PFSK-1 (cell line): Measurements from ENCODE around the gene TUBA4A.

Experiments
- FOXP2 ChIP-seq: optimal IDR thresholded peaks from 2 replicates; pipeline ENCODE3; 2011; ENCODE audit warnings: borderline replicate concordance, control low read depth, inconsistent platforms; ENCODE audit not compliant: insufficient read depth; ENCODE audit errors: extremely low read length, extremely low read depth
- POLR2AphosphoS5 ChIP-seq: IDR thresholded peaks from 2 replicates; pipeline ENCODE4 v1.6.1; 2012; ENCODE audit warnings: low read depth, mild to moderate bottlenecking, control low read depth, low read length, moderate library complexity
- SIN3A ChIP-seq: IDR thresholded peaks from 2 replicates; pipeline ENCODE4 v1.6.1; 2012; ENCODE audit warnings: mild to moderate bottlenecking, low read length, moderate library complexity, borderline replicate concordance; ENCODE audit not compliant: insufficient read depth
- TAF1 ChIP-seq: IDR thresholded peaks from 2 replicates; pipeline ENCODE4 v1.6.1; 2012; ENCODE audit warnings: low read length, control low read depth, borderline replicate concordance; ENCODE audit not compliant: insufficient read depth
- TF ChIP-seq, protein P1 (sequence below), 2 experiments: IDR thresholded peaks; 2 replicates each; pipeline versions ENCODE4 v1.6.1 to v1.8.0; 2011 to 2012; ENCODE audit warnings: low read depth in 2 of 2, low read length in 2 of 2, control low read depth in 1 of 2, inconsistent platforms in 1 of 2, mild to moderate bottlenecking in 1 of 2, moderate library complexity in 1 of 2; ENCODE audit not compliant: insufficient read depth in 1 of 2

The TUBA4A gene

DNA sequence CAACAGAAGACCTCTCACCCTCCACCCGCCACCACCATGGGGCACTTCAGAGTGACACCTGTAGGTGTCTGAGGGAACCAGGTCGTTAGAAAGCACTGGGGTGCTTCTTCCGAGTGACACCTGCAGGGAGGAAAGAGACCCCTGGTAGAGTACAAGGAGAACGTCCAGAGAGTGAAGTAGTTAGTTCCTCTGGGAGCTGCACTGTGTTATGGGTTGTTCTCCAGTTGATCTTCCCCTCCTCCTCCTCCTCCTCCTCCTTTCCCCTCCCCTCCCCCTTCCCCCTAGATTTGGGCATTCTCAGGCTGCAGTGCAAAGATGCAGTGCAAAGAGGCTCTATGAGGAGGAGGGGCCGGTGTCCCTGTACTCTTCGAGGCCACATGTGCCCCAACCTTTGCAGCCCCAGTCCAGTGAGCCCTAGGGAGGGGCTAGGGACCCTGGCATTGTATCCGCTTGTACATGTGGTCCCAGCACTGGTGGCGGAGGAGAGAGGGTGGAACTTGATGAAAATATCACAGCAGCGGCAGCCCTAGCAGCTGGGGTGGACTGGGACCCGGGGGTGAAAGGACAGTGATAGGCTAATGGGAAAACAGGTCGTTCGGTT is 26.3 kb upstream of the TUBA4A start:
- TF ChIP-seq, protein P1, sequence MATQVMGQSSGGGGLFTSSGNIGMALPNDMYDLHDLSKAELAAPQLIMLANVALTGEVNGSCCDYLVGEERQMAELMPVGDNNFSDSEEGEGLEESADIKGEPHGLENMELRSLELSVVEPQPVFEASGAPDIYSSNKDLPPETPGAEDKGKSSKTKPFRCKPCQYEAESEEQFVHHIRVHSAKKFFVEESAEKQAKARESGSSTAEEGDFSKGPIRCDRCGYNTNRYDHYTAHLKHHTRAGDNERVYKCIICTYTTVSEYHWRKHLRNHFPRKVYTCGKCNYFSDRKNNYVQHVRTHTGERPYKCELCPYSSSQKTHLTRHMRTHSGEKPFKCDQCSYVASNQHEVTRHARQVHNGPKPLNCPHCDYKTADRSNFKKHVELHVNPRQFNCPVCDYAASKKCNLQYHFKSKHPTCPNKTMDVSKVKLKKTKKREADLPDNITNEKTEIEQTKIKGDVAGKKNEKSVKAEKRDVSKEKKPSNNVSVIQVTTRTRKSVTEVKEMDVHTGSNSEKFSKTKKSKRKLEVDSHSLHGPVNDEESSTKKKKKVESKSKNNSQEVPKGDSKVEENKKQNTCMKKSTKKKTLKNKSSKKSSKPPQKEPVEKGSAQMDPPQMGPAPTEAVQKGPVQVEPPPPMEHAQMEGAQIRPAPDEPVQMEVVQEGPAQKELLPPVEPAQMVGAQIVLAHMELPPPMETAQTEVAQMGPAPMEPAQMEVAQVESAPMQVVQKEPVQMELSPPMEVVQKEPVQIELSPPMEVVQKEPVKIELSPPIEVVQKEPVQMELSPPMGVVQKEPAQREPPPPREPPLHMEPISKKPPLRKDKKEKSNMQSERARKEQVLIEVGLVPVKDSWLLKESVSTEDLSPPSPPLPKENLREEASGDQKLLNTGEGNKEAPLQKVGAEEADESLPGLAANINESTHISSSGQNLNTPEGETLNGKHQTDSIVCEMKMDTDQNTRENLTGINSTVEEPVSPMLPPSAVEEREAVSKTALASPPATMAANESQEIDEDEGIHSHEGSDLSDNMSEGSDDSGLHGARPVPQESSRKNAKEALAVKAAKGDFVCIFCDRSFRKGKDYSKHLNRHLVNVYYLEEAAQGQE (IDR thresholded peaks at IDR 0.05; ENCODE audit: insufficient read depth in 1 of 2, low read depth in 2 of 2, low read length in 2 of 2): no peak
- no peak for TF ChIP-seq POLR2AphosphoS5
- no peak for TF ChIP-seq TAF1
- no peak for TF ChIP-seq FOXP2

DNA sequence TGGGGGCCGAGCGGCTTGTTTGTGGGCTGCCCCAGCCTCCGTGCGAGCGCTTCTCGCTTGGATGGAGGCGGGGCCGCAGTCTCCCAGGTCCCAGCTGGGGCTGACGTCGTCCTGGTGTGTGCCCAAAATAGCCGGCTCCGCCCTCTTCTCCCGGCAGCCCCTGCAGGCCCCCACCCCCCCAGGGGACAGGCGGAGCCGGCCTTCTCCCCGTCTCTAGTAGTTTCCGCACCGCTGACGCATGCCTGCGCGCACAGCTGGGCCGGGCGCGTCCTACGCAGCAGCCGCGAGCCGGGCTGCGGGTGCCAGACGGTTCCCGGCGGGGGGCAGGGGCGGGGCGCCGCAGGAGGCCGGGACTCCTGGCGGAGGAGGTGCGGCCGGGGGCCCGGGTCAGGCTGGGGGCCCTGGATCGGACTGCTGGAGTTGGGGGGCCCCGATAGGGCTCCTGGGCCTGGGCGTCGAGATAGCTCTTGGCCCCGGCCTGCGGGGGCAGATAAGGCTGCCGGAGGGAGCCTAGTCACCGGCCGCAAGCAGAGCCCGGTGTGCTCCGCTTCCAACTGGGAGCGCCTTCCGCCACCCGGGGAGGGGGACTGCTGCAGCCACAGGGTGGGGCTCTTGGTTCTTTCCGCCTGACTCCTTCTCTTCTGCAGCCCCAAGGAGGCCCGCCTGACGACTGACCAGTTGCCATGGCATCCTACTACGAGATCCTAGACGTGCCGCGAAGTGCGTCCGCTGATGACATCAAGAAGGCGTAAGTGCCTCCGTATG is 25.6 kb upstream of the TUBA4A start, which contains the start of gene DNAJB2:
DNAJB2 (plus strand) TSS at position 216 of the 765 bp plus-strand sequence; CDS start at position 684, 468 bp downstream.
- TF ChIP-seq TAF1 (no peak), SIN3A (peak; percentile 81; the same call in 1 of the 2 replicates), POLR2AphosphoS5 (peak; percentile 73; the same call in 1 of the 2 replicates), FOXP2 (peak; percentile 73)
- TF ChIP-seq, protein P1 (IDR thresholded peaks at IDR 0.05; ENCODE audit: insufficient read depth in 1 of 2, low read depth in 2 of 2, low read length in 2 of 2): no peak; a peak in 1 of 4 replicates

DNA sequence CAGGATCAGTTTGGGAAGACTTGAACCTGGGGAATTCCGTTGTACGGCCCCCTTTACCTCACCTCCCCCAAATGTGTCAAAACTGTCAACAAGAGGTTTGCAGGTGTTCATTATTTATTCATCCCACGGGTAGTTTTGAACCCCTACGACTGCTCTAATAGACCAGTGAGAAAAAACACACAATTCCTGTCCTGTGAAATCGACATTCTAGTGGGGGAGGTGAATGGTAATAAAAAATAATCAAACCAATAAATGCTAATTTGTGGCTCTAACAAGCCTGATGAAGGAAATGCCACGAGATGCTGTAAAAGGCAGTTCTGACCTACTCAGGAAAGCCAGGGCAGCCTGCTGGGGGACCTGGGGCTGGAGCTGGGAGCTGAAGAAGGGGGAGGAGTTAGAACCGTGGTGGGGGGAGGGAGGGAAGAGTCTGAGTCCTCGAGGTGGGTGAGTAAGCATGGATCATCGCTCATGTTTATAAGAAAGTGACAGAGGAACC is 25.0 kb upstream of the TUBA4A start:
- TF ChIP-seq POLR2AphosphoS5: no peak; the same call in 1 of the 2 replicates
- TF ChIP-seq SIN3A: no peak
- TF ChIP-seq, protein P1 (IDR thresholded peaks at IDR 0.05; ENCODE audit: insufficient read depth in 1 of 2, low read depth in 2 of 2, low read length in 2 of 2): no peak
- no peak for TF ChIP-seq FOXP2
- no peak for TF ChIP-seq TAF1

DNA sequence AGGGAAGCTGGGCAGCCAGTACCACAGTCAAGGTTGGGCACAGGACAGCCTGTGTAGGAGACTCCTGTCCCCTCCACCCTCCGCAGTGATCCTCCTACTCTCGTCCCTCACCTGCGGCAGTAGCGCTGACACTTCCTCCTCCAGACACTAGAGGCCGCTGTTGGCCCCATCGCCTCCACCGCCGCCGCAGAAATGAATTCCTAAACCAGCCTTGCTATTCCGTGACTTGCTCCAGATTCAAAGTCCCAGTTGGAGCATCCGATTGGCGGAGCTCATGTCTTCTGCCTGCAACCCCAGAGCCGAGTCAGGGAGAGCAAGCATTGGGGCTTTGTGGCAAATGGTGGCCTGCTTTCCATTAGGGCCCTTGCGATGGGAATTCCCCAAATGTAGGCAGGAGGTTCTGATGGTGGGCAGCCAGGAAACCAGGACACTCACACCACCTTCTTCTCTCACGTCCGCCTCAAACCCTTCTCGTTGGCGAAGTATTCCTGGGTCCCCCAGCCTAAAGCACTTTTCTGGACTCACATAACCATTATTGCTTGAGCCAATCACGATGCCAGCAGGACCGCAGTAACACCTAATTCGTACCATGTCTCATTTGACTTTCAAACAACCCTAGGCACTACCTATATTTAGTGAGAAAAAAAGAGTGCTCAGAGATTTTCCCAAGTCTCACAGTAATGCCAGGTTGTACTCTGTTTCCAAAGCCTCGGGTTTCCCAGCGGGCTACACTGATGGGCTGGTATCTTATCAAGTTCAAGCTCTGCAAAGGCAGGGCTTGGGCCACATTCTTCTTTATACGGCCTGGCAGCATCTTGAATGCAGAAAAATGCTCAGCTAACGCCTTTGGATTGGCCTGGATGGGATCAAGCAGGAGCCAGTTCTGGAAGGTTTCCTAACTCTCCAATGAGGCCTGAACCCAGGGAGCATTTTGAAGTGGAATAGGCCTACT is 24.3 kb upstream of the TUBA4A start:
- TF ChIP-seq FOXP2: no peak
- TF ChIP-seq TAF1: peak; percentile 44; the same call in 1 of the 2 replicates
- TF ChIP-seq, protein P1 (IDR thresholded peaks at IDR 0.05; ENCODE audit: insufficient read depth in 1 of 2, low read depth in 2 of 2, low read length in 2 of 2): 0 out of 4 replicates have a peak, but pooled peaks of 1 of the 2 experiments have one; percentile 17
